ENCODE data around the gene LAP3.

- TF ChIP-seq, protein P1, sequence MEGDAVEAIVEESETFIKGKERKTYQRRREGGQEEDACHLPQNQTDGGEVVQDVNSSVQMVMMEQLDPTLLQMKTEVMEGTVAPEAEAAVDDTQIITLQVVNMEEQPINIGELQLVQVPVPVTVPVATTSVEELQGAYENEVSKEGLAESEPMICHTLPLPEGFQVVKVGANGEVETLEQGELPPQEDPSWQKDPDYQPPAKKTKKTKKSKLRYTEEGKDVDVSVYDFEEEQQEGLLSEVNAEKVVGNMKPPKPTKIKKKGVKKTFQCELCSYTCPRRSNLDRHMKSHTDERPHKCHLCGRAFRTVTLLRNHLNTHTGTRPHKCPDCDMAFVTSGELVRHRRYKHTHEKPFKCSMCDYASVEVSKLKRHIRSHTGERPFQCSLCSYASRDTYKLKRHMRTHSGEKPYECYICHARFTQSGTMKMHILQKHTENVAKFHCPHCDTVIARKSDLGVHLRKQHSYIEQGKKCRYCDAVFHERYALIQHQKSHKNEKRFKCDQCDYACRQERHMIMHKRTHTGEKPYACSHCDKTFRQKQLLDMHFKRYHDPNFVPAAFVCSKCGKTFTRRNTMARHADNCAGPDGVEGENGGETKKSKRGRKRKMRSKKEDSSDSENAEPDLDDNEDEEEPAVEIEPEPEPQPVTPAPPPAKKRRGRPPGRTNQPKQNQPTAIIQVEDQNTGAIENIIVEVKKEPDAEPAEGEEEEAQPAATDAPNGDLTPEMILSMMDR (IDR thresholded peaks at IDR 0.05): no peak
- TF ChIP-seq POLR2AphosphoS5 (IDR thresholded peaks at IDR 0.05): no peak
Measured at GRCh38 chr4:17589355-17589754, 12.4 kb downstream of the LAP3 start.
